ENCODE data around the gene ABCA4.

ABCA4 gene

DNA sequence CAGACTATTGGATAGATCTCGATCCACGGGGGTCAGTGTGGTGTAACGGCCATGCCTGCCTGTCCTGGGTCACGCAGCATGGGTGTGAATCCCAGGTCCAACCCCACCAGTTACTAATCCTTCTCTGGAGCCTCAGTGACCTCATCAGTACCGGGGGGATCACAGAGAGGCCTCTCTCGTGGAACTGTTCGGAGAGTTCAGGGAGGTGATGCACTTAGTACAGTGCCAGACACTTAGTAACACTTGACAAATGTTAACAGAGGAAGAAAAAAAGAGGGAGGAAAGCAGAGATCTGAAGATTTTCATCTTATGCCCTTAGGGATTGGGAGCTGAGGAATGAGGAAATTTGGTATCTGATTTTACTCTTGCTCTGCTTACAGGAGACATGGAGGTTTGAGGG lies 2.9 kb downstream of the ABCA4 start:
- H3K36me3 ChIP-seq (replicated peaks; ENCODE audit: insufficient read depth, low read length), result no peaks in the 10 kb centered on the region
- TF ChIP-seq EZH2 (optimal IDR thresholded peaks at IDR 0.05; ENCODE audit: low read depth, low read length), result no peak
- TF ChIP-seq EZH2phosphoT487 (IDR thresholded peaks at IDR 0.05; ENCODE audit: low read length), result no peak
- TF ChIP-seq, protein P1, sequence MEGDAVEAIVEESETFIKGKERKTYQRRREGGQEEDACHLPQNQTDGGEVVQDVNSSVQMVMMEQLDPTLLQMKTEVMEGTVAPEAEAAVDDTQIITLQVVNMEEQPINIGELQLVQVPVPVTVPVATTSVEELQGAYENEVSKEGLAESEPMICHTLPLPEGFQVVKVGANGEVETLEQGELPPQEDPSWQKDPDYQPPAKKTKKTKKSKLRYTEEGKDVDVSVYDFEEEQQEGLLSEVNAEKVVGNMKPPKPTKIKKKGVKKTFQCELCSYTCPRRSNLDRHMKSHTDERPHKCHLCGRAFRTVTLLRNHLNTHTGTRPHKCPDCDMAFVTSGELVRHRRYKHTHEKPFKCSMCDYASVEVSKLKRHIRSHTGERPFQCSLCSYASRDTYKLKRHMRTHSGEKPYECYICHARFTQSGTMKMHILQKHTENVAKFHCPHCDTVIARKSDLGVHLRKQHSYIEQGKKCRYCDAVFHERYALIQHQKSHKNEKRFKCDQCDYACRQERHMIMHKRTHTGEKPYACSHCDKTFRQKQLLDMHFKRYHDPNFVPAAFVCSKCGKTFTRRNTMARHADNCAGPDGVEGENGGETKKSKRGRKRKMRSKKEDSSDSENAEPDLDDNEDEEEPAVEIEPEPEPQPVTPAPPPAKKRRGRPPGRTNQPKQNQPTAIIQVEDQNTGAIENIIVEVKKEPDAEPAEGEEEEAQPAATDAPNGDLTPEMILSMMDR (IDR thresholded peaks at IDR 0.05; ENCODE audit: low read length), result no peak
- H3K4me3 ChIP-seq (ENCODE audit: low read length), result no peak overlapping the region
- H3K4me1 ChIP-seq (ENCODE audit: low read length), result no peaks in the 10 kb centered on the region
- H3K27ac ChIP-seq (ENCODE audit: low read length), result no peak overlapping the region
- no peaks in the 10 kb centered on the region for H3K9me2 ChIP-seq (replicated peaks; ENCODE audit: insufficient read depth, low read length)
- H3K9me3 ChIP-seq (replicated peaks; ENCODE audit: insufficient read depth, low read length), result no peaks in the 10 kb centered on the region
- H3K79me2 ChIP-seq (ENCODE audit: low read length), result no peaks in the 10 kb centered on the region
- DNase-seq, result no peak
- no peak overlapping the region for H3K4me2 ChIP-seq (ENCODE audit: low read depth, low read length)
- no peak overlapping the region for H3K9ac ChIP-seq (ENCODE audit: low read length)
- H3K27me3 ChIP-seq (replicated peaks; ENCODE audit: insufficient read depth, low read length), result peaks cover 32% of the 10 kb centered on the region
- H4K20me1 ChIP-seq (ENCODE audit: insufficient read depth, low read length), result no peaks in the 10 kb centered on the region
- no peaks in the 10 kb centered on the region for H3F3A ChIP-seq (ENCODE audit: insufficient read depth, low read length)
- no peak overlapping the region for H2AFZ ChIP-seq (ENCODE audit: low read length)

DNA sequence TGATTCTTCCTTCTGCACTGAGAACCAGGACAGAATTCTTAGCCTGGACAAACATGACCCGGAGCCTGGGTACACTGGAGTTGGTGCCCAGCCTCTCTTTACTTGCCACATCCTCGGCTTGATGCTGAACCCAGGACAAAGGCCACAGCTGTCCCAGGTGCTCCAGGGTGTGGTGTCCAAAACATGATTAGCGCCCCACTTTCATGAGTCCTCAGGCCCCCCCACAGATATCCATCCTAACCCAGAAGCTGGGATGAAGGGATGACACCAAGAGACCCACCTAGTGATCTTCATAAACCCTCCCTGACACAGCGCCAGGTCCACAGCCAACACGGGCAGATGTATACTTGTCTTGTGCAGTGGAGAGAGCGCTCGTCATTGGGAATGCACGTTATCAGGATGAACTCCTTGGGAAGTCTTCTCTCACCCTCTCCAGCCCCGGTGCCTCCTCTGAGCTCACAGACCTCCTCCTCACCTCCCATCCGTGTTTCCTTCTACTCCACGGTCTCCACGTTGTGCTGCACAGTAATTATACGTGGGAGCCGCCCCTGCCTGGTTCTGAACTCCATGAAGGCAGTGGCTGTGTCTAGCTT lies 3.6 kb downstream of the ABCA4 start:
- Histone ChIP-seq H3K4me1 (ENCODE audit: low read length) (no peaks in the 10 kb centered on the region), H2AFZ (ENCODE audit: low read length) (no peak overlapping the region), H4K20me1 (ENCODE audit: insufficient read depth, low read length) (no peaks in the 10 kb centered on the region), H3F3A (ENCODE audit: insufficient read depth, low read length) (no peaks in the 10 kb centered on the region), H3K9me3 (replicated peaks; ENCODE audit: insufficient read depth, low read length) (no peaks in the 10 kb centered on the region), H3K9ac (ENCODE audit: low read length) (no peak overlapping the region), H3K79me2 (ENCODE audit: low read length) (no peaks in the 10 kb centered on the region), H3K27ac (ENCODE audit: low read length) (no peak overlapping the region), H3K27me3 (replicated peaks; ENCODE audit: insufficient read depth, low read length) (peaks cover 36% of the 10 kb centered on the region), H3K36me3 (replicated peaks; ENCODE audit: insufficient read depth, low read length) (no peaks in the 10 kb centered on the region), H3K9me2 (replicated peaks; ENCODE audit: insufficient read depth, low read length) (no peaks in the 10 kb centered on the region), H3K4me3 (ENCODE audit: low read length) (no peak overlapping the region), H3K4me2 (ENCODE audit: low read depth, low read length) (no peak overlapping the region)
- TF ChIP-seq EZH2 (optimal IDR thresholded peaks at IDR 0.05; ENCODE audit: low read depth, low read length), result no peak
- no peak for DNase-seq

DNA sequence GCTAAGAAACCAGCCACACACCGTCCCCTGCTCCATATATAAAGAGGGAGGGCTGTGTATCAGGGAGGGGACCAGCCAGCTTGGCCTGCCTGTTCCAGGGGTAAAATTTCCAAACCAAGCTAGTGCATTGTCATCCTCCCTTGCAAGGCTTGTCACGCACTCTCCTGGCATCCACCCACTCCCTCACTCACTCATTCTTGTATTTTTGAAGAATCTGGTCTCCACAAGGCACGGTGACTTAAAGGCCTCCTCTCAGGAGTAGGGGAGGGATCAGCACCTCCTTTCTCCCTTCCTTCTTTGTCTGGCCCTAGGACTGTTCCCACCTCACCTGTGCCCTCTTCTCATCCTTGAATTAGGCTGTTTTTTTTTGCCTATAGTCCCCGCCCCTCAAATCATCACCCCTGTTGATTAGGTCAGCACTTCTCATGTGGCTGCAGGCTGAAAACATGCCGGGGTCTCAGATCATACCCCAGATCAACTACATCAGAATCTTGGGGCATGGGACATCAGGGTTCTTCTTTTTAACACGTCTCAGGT lies 5.0 kb downstream of the ABCA4 start:
- Histone ChIP-seq H3K9ac (ENCODE audit: low read length) (no peak overlapping the region), H4K20me1 (ENCODE audit: insufficient read depth, low read length) (no peaks in the 10 kb centered on the region)

More for the DNA sequence above, 5.0 kb downstream of the ABCA4 start:
- H3K4me1 ChIP-seq (ENCODE audit: low read length), result peaks cover 7% of the 10 kb centered on the region; the same call in 1 of the 2 replicates
- H3K4me3 ChIP-seq (ENCODE audit: low read length), result no peak overlapping the region
- H3K4me2 ChIP-seq (ENCODE audit: low read depth, low read length), result no peak overlapping the region
- TF ChIP-seq EZH2 (optimal IDR thresholded peaks at IDR 0.05; ENCODE audit: low read depth, low read length) (no peak), EZH2phosphoT487 (IDR thresholded peaks at IDR 0.05; ENCODE audit: low read length) (no peak)
- TF ChIP-seq, protein P1 (IDR thresholded peaks at IDR 0.05; ENCODE audit: low read length), result no peak
- H3K79me2 ChIP-seq (ENCODE audit: low read length), result no peaks in the 10 kb centered on the region
- H3K27me3 ChIP-seq (replicated peaks; ENCODE audit: insufficient read depth, low read length), result peaks cover 42% of the 10 kb centered on the region
- H3F3A ChIP-seq (ENCODE audit: insufficient read depth, low read length), result no peaks in the 10 kb centered on the region
- DNase-seq, result no peak
- H3K27ac ChIP-seq (ENCODE audit: low read length), result no peak overlapping the region
- no peaks in the 10 kb centered on the region for H3K36me3 ChIP-seq (replicated peaks; ENCODE audit: insufficient read depth, low read length)
- no peaks in the 10 kb centered on the region for H3K9me3 ChIP-seq (replicated peaks; ENCODE audit: insufficient read depth, low read length)
- no peaks in the 10 kb centered on the region for H3K9me2 ChIP-seq (replicated peaks; ENCODE audit: insufficient read depth, low read length)
- no peak overlapping the region for H2AFZ ChIP-seq (ENCODE audit: low read length)
